HFFc6 (cell line): Measurements from ENCODE around the gene OPN3. TPM values are rescaled to one million over a fixed set of nuclear protein-coding genes. Genes with fewer than 3 reads are reported as not detected.

Source experiments
- DNase-seq: peaks from one replicate; pipeline ENCODE4 v3.0.0-alpha.2; 2018
- H3K27ac Mint-ChIP-seq: 2 replicates; pipeline ENCODE4 v1.8.0; 2020; ENCODE audit warnings: mild to moderate bottlenecking, mixed read lengths
- H3K27me3 Mint-ChIP-seq: 2 replicates; pipeline ENCODE4 v1.8.0; 2021; ENCODE audit warnings: mild to moderate bottlenecking, moderate library complexity, mixed read lengths; ENCODE audit not compliant: insufficient read depth
- H3K36me3 Mint-ChIP-seq: 2 replicates; pipeline ENCODE4 v1.8.0; 2021; ENCODE audit warnings: low read depth, mixed read lengths
- H3K4me1 Mint-ChIP-seq: 2 replicates; pipeline ENCODE4 v1.8.0; 2020; ENCODE audit warnings: low read depth, mixed read lengths
- H3K4me3 Mint-ChIP-seq: 2 replicates; pipeline ENCODE4 v1.8.0; 2020; ENCODE audit warnings: mild to moderate bottlenecking, moderate library complexity, mixed read lengths
- H3K9me3 Mint-ChIP-seq: 2 replicates; pipeline ENCODE4 v1.8.0; 2020; ENCODE audit warnings: mild to moderate bottlenecking, mixed read lengths
- CTCF ChIP-seq: fragments of 200-600 bp; sonication (generic); IDR thresholded peaks from 2 replicates; pipeline ENCODE4 v1.5.0; 2021; ENCODE audit warnings: antibody characterized with exemption, mild to moderate bottlenecking
- total RNA-seq, 6 experiments: library from RNA; stranded (reverse); fragmentation: NEBNext Ultra II Directional; extraction: Animal tissue kit (Norgen Biotek cat#: 25700); gene quantifications; 2 replicates in 1 of 6; 3 replicates in 5 of 6; pipeline ENCODE4 v1.2.3, GENCODE V29; 2021

Gene OPN3
- total RNA-seq, 6 experiments from 2014 or later: 7.3 to 13.1 (median 9.7) TPM

GRCh38 chr1:241600496-241600901 lies 39.7 kb downstream of the OPN3 start:
- peak overlapping the region; percentile 12 for H3K27ac Mint-ChIP-seq
- peaks cover 42% of the 10 kb centered on the region for H3K4me1 Mint-ChIP-seq
- H3K9me3 Mint-ChIP-seq: no peaks in the 10 kb centered on the region
- H3K4me3 Mint-ChIP-seq: no peak overlapping the region
- H3K27me3 Mint-ChIP-seq: peaks cover 2% of the 10 kb centered on the region; the same call in 1 of the 2 replicates
- peak; percentile 50 for DNase-seq
- no peak for TF ChIP-seq CTCF
- H3K36me3 Mint-ChIP-seq: no peaks in the 10 kb centered on the region; the same call in 1 of the 2 replicates

GRCh38 chr1:241598249-241598648 lies 41.9 kb downstream of the OPN3 start:
- peaks cover 2% of the 10 kb centered on the region; the same call in 1 of the 2 replicates for H3K27me3 Mint-ChIP-seq
- no peak for TF ChIP-seq CTCF
- H3K36me3 Mint-ChIP-seq: peaks cover 4% of the 10 kb centered on the region; the same call in 1 of the 2 replicates
- no peak overlapping the region for H3K27ac Mint-ChIP-seq
- no peak overlapping the region for H3K4me3 Mint-ChIP-seq
- DNase-seq: no peak
- H3K4me1 Mint-ChIP-seq: peaks cover 34% of the 10 kb centered on the region
- no peaks in the 10 kb centered on the region for H3K9me3 Mint-ChIP-seq

GRCh38 chr1:241596633-241597032 lies 43.5 kb downstream of the OPN3 start:
- Mint-ChIP-seq H3K9me3 (no peaks in the 10 kb centered on the region), H3K4me3 (no peak overlapping the region), H3K27ac (no peak overlapping the region), H3K36me3 (peaks cover 5% of the 10 kb centered on the region; the same call in 1 of the 2 replicates), H3K4me1 (peaks cover 46% of the 10 kb centered on the region), H3K27me3 (no peaks in the 10 kb centered on the region)
- TF ChIP-seq CTCF: no peak
- no peak for DNase-seq

GRCh38 chr1:241593186-241593585 lies 47.0 kb downstream of the OPN3 start:
- Mint-ChIP-seq H3K4me3 (peak overlapping the region; percentile 41; the same call in 1 of the 2 replicates), H3K9me3 (no peaks in the 10 kb centered on the region), H3K36me3 (peaks cover 5% of the 10 kb centered on the region; the same call in 1 of the 2 replicates), H3K27ac (no peak overlapping the region), H3K4me1 (peaks cover 44% of the 10 kb centered on the region), H3K27me3 (no peaks in the 10 kb centered on the region)
- no peak for TF ChIP-seq CTCF
- DNase-seq: peak; percentile 18

GRCh38 chr1:241592273-241592958 lies 47.8 kb downstream of the OPN3 start:
- H3K9me3 Mint-ChIP-seq: no peaks in the 10 kb centered on the region
- H3K27me3 Mint-ChIP-seq: no peaks in the 10 kb centered on the region
- H3K4me1 Mint-ChIP-seq: peaks cover 44% of the 10 kb centered on the region
- H3K27ac Mint-ChIP-seq: peak overlapping the region; percentile 68
- H3K4me3 Mint-ChIP-seq: peak overlapping the region; percentile 41
- TF ChIP-seq CTCF: no peak
- peak; percentile 94 for DNase-seq
- H3K36me3 Mint-ChIP-seq: peaks cover 5% of the 10 kb centered on the region; the same call in 1 of the 2 replicates
